Lung (tissue), 12 donors: ENCODE results near the gene PMPCA. TPM values are rescaled to one million over a fixed set of nuclear protein-coding genes. Genes with fewer than 3 reads are reported as not detected.

Experiments used
- ATAC-seq: fragments of 200-7000 bp; cut with Tn5 transposase; one replicate; pipeline ENCODE4 v1.9.1; 2020; ENCODE audit warnings: moderate number of reproducible peaks; ENCODE audit not compliant: insufficient read depth, low FRiP score
- DNase-seq, 3 donors: peaks; one replicate each; pipeline ENCODE4 v3.0.0-alpha.2; 2013 to 2017
- H3K27ac ChIP-seq, 2 donors: one replicate each; pipeline ENCODE4 v1.5.1; 2013; ENCODE audit warnings: mild to moderate bottlenecking in 2 of 2, moderate library complexity in 2 of 2, control low read depth in 1 of 2, inconsistent platforms in 1 of 2, low read depth in 1 of 2, low read length in 1 of 2
- H3K27me3 ChIP-seq, 3 donors: one replicate each; pipeline ENCODE4 v1.5.1; 2013; ENCODE audit warnings: low read length in 2 of 3; ENCODE audit not compliant: control insufficient read depth in 3 of 3, insufficient read depth in 3 of 3
- H3K36me3 ChIP-seq, 4 donors: one replicate each; pipeline ENCODE4 v1.5.1; 2013; ENCODE audit warnings: low read length in 4 of 4, mild to moderate bottlenecking in 1 of 4, moderate library complexity in 1 of 4; ENCODE audit not compliant: control insufficient read depth in 4 of 4, insufficient read depth in 4 of 4
- H3K4me1 ChIP-seq, 5 donors: one replicate each; pipeline ENCODE4 v1.5.1; 2013; ENCODE audit warnings: low read length in 5 of 5, mild to moderate bottlenecking in 2 of 5, moderate library complexity in 1 of 5; ENCODE audit not compliant: control insufficient read depth in 5 of 5, insufficient read depth in 5 of 5
- H3K4me3 ChIP-seq: one replicate; pipeline ENCODE4 v1.5.1; 2013; ENCODE audit warnings: mild to moderate bottlenecking, control low read depth, moderate library complexity
- H3K9ac ChIP-seq, 2 donors: one replicate each; pipeline ENCODE4 v1.5.1; 2013; ENCODE audit warnings: low read length in 2 of 2, control low read depth in 1 of 2; ENCODE audit not compliant: insufficient read depth in 1 of 2
- H3K9me3 ChIP-seq, 4 donors: one replicate each; pipeline ENCODE4 v1.5.1; 2013; ENCODE audit warnings: low read length in 3 of 4, mild to moderate bottlenecking in 1 of 4, moderate library complexity in 1 of 4; ENCODE audit not compliant: control insufficient read depth in 4 of 4, insufficient read depth in 3 of 4
- WGBS, 2 donors: extraction: QIAGEN DNeasy Blood & Tissue Kit; methylation state at CpG; one replicate each; pipeline ENCODE4 v1.1.7; 2013; 5-methylcytosine and 5-hydroxymethylcytosine counted together
- polyA plus RNA-seq, 2 donors: library from polyadenylated mRNA; stranded (reverse); fragments of 200-250 nt; gene quantifications; one replicate each; pipeline ENCODE4 v1.2.1, GENCODE V29; 2013
- total RNA-seq, 2 donors: library from RNA; depleted of rRNA in 1 of 2; stranded (reverse); fragments of >200 nt in 1 of 2; gene quantifications; one replicate each; pipeline ENCODE4 v1.2.1, GENCODE V29; 2014 to 2021
- TF ChIP-seq, protein P1 (sequence below): IDR thresholded peaks from 2 replicates; pipeline ENCODE4 v1.5.1; 2012; ENCODE audit warnings: mild to moderate bottlenecking; ENCODE audit errors: control extremely low read depth, extremely low read depth
- donor health status: control.
- donor health status: control.
- donor health status: Bipolar disorder and iron deficiency.
- donor health status: healthy.
- donor health status: DM: yes; HTN: yes; CAD: no.

PMPCA gene
- total and polyA plus RNA-seq, 4 donors: 26.5 to 46.7 (median 40.5) TPM

DNA sequence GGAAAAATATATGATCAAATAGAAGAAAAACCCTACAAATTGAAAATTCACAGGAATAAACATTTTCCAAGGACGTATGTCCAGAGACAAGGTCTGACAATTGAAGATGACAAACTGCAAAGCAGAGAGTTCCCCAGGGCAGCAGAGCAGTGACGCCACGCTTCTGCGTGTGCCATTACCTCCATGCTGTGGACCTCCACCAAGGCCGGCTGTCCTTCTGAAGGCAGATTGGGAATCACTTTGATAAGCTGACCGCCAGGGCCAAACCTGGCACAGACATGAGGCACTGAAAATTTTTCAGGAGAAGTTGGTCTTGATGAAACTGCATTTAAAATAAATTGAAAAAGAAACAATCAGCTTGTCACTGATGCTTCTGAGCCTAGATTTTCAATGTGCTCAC is 53.8 kb downstream of the PMPCA start:
- ATAC-seq (no peak), DNase-seq (no peak)
- Histone ChIP-seq H3K27me3 (no peaks in the 10 kb centered on the region), H3K36me3 (peaks cover 28 to 70% (median 47%) of the 10 kb centered on the region in 4 donors), H3K4me1 (no peaks in the 10 kb centered on the region), H3K9me3 (no peaks in the 10 kb centered on the region), H3K27ac (no peak overlapping the region), H3K4me3 (no peak overlapping the region), H3K9ac (no peak overlapping the region)
- TF ChIP-seq, protein P1, sequence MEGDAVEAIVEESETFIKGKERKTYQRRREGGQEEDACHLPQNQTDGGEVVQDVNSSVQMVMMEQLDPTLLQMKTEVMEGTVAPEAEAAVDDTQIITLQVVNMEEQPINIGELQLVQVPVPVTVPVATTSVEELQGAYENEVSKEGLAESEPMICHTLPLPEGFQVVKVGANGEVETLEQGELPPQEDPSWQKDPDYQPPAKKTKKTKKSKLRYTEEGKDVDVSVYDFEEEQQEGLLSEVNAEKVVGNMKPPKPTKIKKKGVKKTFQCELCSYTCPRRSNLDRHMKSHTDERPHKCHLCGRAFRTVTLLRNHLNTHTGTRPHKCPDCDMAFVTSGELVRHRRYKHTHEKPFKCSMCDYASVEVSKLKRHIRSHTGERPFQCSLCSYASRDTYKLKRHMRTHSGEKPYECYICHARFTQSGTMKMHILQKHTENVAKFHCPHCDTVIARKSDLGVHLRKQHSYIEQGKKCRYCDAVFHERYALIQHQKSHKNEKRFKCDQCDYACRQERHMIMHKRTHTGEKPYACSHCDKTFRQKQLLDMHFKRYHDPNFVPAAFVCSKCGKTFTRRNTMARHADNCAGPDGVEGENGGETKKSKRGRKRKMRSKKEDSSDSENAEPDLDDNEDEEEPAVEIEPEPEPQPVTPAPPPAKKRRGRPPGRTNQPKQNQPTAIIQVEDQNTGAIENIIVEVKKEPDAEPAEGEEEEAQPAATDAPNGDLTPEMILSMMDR: no peak
- WGBS, 2 donors: 95% methylated on average over 6 of the region's 6 CpGs

DNA sequence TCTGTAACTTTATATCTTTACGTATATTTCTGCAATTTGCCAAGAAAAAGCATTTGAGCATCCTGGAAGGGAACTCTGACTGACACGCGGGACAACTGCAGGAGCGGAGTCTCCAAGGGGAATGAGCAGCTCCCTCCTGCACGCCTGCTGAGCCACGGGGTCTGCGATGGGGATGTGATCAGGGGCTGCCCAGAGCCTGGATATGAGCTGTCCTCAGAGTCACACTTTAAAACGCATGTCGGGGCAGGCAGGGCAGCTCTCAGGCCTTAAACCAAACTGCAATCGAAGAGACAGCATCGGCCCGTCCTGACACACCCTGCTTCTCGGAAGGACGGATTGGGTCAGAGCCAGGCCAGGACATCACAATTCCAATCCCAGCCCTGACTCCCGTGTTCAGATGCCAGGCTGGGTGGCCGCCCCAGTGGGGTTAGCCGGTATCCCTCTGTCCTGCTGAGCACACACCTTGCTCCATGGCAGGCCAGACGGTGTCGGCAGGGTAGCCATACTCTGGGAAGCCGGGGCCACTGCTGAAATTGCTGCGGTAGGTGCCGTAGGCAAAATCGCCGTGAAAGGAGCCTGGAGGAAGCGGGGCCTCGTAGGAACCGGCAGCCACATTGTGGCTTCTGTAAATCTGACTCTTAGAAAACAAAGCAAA is 55.2 kb downstream of the PMPCA start:
- ATAC-seq: no peak
- H3K4me3 ChIP-seq: no peak overlapping the region
- H3K27me3 ChIP-seq: no peaks in the 10 kb centered on the region
- TF ChIP-seq, protein P1: no peak
- H3K9ac ChIP-seq: no peak overlapping the region
- peaks cover 28 to 72% (median 50%) of the 10 kb centered on the region in 4 donors for H3K36me3 ChIP-seq
- H3K4me1 ChIP-seq: no peaks in the 10 kb centered on the region
- H3K27ac ChIP-seq: no peak overlapping the region
- 95 to 98% methylated on average over 27 of the region's 27 CpGs for WGBS, 2 donors
- no peak for DNase-seq
- H3K9me3 ChIP-seq: no peaks in the 10 kb centered on the region

DNA sequence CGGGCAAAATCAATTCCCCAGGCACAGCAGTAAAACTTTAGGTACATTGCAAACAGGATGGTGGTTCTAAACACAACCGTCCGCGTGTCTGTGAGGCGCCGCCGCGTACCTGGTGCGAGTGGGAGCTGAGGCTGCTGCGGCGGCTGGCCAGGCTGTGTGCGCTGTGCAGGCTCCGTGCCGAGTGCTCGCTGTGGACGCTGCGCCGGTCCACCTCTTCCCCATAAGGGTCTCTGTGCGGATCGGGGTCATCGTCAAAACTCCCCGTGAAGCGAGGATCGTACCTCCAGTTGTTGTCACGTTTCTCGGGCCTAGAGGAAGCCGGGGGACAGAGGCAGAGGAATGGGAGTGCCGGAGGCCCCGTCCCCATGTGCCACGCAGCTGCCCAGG is 55.7 kb downstream of the PMPCA start:
- Histone ChIP-seq H3K27me3 (no peaks in the 10 kb centered on the region), H3K27ac (no peak overlapping the region), H3K9ac (no peak overlapping the region), H3K4me1 (no peaks in the 10 kb centered on the region), H3K36me3 (peaks cover 28 to 73% (median 52%) of the 10 kb centered on the region in 4 donors), H3K4me3 (no peak overlapping the region), H3K9me3 (no peaks in the 10 kb centered on the region)
- WGBS, 2 donors: 97% methylated on average over 30 of the region's 30 CpGs
- TF ChIP-seq, protein P1: no peak
- DNase-seq: no peak
- ATAC-seq: no peak

DNA sequence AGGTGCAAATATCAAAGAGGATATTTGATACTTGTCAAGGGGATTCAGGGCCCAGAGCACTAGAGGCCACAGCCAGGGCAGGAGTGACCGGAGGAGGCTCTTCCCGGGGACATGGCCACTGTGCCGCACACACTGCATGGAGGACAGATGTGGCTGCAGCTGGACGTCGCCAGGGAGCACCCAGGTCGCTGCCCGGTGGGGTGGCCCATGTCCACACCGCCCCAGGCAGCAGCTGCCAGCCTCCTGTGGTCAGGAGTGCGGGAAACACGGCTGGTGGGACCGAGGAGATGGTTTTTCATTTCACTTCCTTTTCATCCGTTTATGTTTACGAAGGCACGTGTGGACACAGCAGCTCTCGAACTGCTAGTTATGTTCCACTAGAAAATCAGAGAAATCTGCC is 57.3 kb downstream of the PMPCA start:
- H3K9ac ChIP-seq: no peak overlapping the region
- H3K4me1 ChIP-seq: no peaks in the 10 kb centered on the region
- WGBS, 2 donors: 81 to 85% methylated on average over 15 of the region's 15 CpGs
- H3K27ac ChIP-seq: no peak overlapping the region
- no peak overlapping the region for H3K4me3 ChIP-seq
- TF ChIP-seq, protein P1: no peak
- ATAC-seq (no peak), DNase-seq (no peak)
- H3K27me3 ChIP-seq: no peaks in the 10 kb centered on the region
- H3K9me3 ChIP-seq: no peaks in the 10 kb centered on the region
- H3K36me3 ChIP-seq: peaks cover 27 to 76% (median 60%) of the 10 kb centered on the region in 4 donors
